Transverse colon (tissue), 4 donors: Measurements from ENCODE around the gene SVBP.

Experiments
- EP300 ChIP-seq: sonication (generic); formaldehyde crosslinking; IDR thresholded peaks from one replicate; pipeline ENCODE4 v1.6.1; 2017; ENCODE audit warnings: antibody characterized with exemption, low read depth
- POLR2A ChIP-seq: fragments of 450-650 bp; IDR thresholded peaks from one replicate; pipeline ENCODE4 v1.6.1; 2016; ENCODE audit warnings: antibody characterized with exemption, mild to moderate bottlenecking, moderate library complexity
- POLR2AphosphoS5 ChIP-seq, 3 donors: sonication (generic); formaldehyde crosslinking; IDR thresholded peaks; one replicate each; pipeline ENCODE4 v1.6.1; 2016; ENCODE audit warnings: antibody characterized with exemption in 3 of 3
- TF ChIP-seq, protein P1 (sequence below), 5 experiments: fragments of 200-600 bp in 3 of 5; fragments of 450-650 bp in 2 of 5; sonication (generic) in 3 of 5; IDR thresholded peaks; 1 replicate in 2 of 5; 2 replicates in 3 of 5; pipeline ENCODE4 v1.5.1; 2016 to 2017; ENCODE audit warnings: antibody characterized with exemption in 5 of 5, inconsistent platforms in 3 of 5, mild to moderate bottlenecking in 2 of 5, moderate library complexity in 1 of 5

GRCh38 chr1:42779725-42780124 lies 37.5 kb downstream of the SVBP start:
- no peak for TF ChIP-seq EP300
- no peak for TF ChIP-seq POLR2AphosphoS5 (IDR thresholded peaks at IDR 0.05)
- TF ChIP-seq POLR2A: no peak
- TF ChIP-seq, protein P1, sequence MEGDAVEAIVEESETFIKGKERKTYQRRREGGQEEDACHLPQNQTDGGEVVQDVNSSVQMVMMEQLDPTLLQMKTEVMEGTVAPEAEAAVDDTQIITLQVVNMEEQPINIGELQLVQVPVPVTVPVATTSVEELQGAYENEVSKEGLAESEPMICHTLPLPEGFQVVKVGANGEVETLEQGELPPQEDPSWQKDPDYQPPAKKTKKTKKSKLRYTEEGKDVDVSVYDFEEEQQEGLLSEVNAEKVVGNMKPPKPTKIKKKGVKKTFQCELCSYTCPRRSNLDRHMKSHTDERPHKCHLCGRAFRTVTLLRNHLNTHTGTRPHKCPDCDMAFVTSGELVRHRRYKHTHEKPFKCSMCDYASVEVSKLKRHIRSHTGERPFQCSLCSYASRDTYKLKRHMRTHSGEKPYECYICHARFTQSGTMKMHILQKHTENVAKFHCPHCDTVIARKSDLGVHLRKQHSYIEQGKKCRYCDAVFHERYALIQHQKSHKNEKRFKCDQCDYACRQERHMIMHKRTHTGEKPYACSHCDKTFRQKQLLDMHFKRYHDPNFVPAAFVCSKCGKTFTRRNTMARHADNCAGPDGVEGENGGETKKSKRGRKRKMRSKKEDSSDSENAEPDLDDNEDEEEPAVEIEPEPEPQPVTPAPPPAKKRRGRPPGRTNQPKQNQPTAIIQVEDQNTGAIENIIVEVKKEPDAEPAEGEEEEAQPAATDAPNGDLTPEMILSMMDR (IDR thresholded peaks at IDR 0.05): no peak
